GM12878 (cell line): ENCODE data around the gene CTSW. TPM values are rescaled to one million over a fixed set of nuclear protein-coding genes. Genes with fewer than 3 reads are reported as not detected.

ENCODE experiments used
- ATF7 ChIP-seq: fragments of 450-650 bp; IDR thresholded peaks from 2 replicates; pipeline ENCODE4 v1.6.1; 2016; ENCODE audit warnings: low read depth, mild to moderate bottlenecking
- BCL3 ChIP-seq: IDR thresholded peaks from 2 replicates; pipeline ENCODE4 v1.6.1; 2011; ENCODE audit warnings: borderline replicate concordance, low read depth, mild to moderate bottlenecking, moderate library complexity, low read length; ENCODE audit not compliant: insufficient read depth, poor library complexity, severe bottlenecking
- BRCA1 ChIP-seq: IDR thresholded peaks from 2 replicates; pipeline ENCODE4 v1.6.1; 2011; ENCODE audit warnings: low read depth, low read length, improper control_type of control experiment
- CBX5 ChIP-seq: sonication (generic); IDR thresholded peaks from 2 replicates; pipeline ENCODE4 v1.6.1; 2016; ENCODE audit warnings: low read depth, moderate library complexity, mild to moderate bottlenecking, inconsistent platforms
- CHD4 ChIP-seq: fragments of 200-600 bp; sonication (generic); IDR thresholded peaks from 2 replicates; pipeline ENCODE4 v1.6.1; 2016; ENCODE audit warnings: mild to moderate bottlenecking
- ETV6 ChIP-seq, 2 experiments: fragments of 450-650 bp in 1 of 2; IDR thresholded peaks in 1 of 2; conservative IDR thresholded peaks in 1 of 2; 2 replicates each; pipeline ENCODE4 v1.6.1; 2014; ENCODE audit warnings: antibody characterized with exemption in 1 of 2, borderline replicate concordance in 1 of 2, low read depth in 1 of 2, mild to moderate bottlenecking in 1 of 2, moderate library complexity in 1 of 2
- FOXM1 ChIP-seq: IDR thresholded peaks from 2 replicates; pipeline ENCODE4 v1.6.1; 2012; ENCODE audit warnings: low read depth, mild to moderate bottlenecking, inconsistent platforms, low read length, moderate library complexity
- KAT2A ChIP-seq: conservative IDR thresholded peaks from 2 replicates; pipeline ENCODE4 v1.6.1; 2011; ENCODE audit warnings: low read depth, low read length; ENCODE audit not compliant: control insufficient read depth
- NFXL1 ChIP-seq: fragments of 450-650 bp; IDR thresholded peaks from 2 replicates; pipeline ENCODE4 v1.6.1; 2017; ENCODE audit warnings: antibody characterized with exemption, mild to moderate bottlenecking, borderline replicate concordance
- NR2C1 ChIP-seq: fragments of 450-650 bp; IDR thresholded peaks from 2 replicates; pipeline ENCODE4 v1.6.1; 2017; ENCODE audit warnings: antibody characterized with exemption, mild to moderate bottlenecking, moderate library complexity
- PBX3 ChIP-seq: IDR thresholded peaks from 2 replicates; pipeline ENCODE4 v1.6.1; 2011; ENCODE audit warnings: mild to moderate bottlenecking, low read depth, low read length, moderate library complexity; ENCODE audit not compliant: insufficient replicate concordance
- PRDM15 ChIP-seq: fragments of 450-650 bp; formaldehyde crosslinking; IDR thresholded peaks from 2 replicates; pipeline ENCODE4 v1.4.0; 2020; ENCODE audit warnings: mild to moderate bottlenecking, moderate library complexity
- RB1 ChIP-seq: fragments of 450-650 bp; formaldehyde crosslinking; IDR thresholded peaks from 2 replicates; pipeline ENCODE4 v1.6.1; 2017; ENCODE audit warnings: mild to moderate bottlenecking, borderline replicate concordance
- SMC3 ChIP-seq: IDR thresholded peaks from 2 replicates; pipeline ENCODE4 v1.6.1; 2011; ENCODE audit warnings: low read length, improper control_type of control experiment, borderline replicate concordance
- SPI1 ChIP-seq: IDR thresholded peaks from 2 replicates; pipeline ENCODE4 v1.6.1; 2011; ENCODE audit warnings: low read depth, mild to moderate bottlenecking, low read length, moderate library complexity, borderline replicate concordance; ENCODE audit not compliant: insufficient read depth
- WRNIP1 ChIP-seq: IDR thresholded peaks from 2 replicates; pipeline ENCODE4 v1.6.1; 2011; ENCODE audit warnings: low read depth, low read length, improper control_type of control experiment, borderline replicate concordance
- ZBTB40 ChIP-seq: fragments of 450-650 bp; IDR thresholded peaks from 2 replicates; pipeline ENCODE4 v1.6.1; 2016; ENCODE audit warnings: mild to moderate bottlenecking, moderate library complexity, borderline replicate concordance
- ZNF24 ChIP-seq: fragments of 450-650 bp; IDR thresholded peaks from 2 replicates; pipeline ENCODE4 v1.6.1; 2017; ENCODE audit warnings: antibody characterized with exemption, mild to moderate bottlenecking
- ZNF274 ChIP-seq: IDR thresholded peaks from one replicate; pipeline ENCODE4 v1.8.0; 2011; ENCODE audit not compliant: insufficient read length, insufficient read depth
- ZNF622 ChIP-seq: fragments of 450-650 bp; IDR thresholded peaks from 2 replicates; pipeline ENCODE4 v1.6.1; 2017; ENCODE audit warnings: mild to moderate bottlenecking, inconsistent platforms
- polyA plus RNA-seq, 11 experiments: library from polyadenylated mRNA; depleted of rRNA in 4 of 11; unstranded in 6 of 11; stranded (reverse) in 5 of 11; fragments of >200 nt; fragmentation: Nextera tagmentation in 4 of 11; fragmentation: Illumina TruSeq in 1 of 11; extraction: Ambion mirVana in 4 of 11; extraction: Trizol in 1 of 11; gene quantifications; 1 replicate in 1 of 11; 2 replicates in 10 of 11; pipeline versions ENCODE4 v1.2.1 to v1.2.3, GENCODE V29; 2011 to 2016; ENCODE audit warnings: inconsistent platforms in 2 of 11, missing spikeins in 2 of 11, low read depth in 1 of 11
- total RNA-seq, 4 experiments: library from RNA; depleted of rRNA in 3 of 4; stranded (reverse); fragments of >200 nt in 3 of 4; fragmentation: Illumina TruSeq in 1 of 4; extraction: Trizol in 1 of 4; gene quantifications; 2 replicates each; pipeline versions ENCODE4 v1.2.1 to v1.2.3, GENCODE V29; 2013 to 2021

CTSW gene
- total and polyA plus RNA-seq, 10 of the 15 experiments (the other 5 are each of a cell fraction or from before 2014, with no cell fraction given) = 0.53 to 12.0 (median 1.7) TPM

- TF ChIP-seq ZBTB40 = peak; percentile 79
- no peak for TF ChIP-seq NR2C1
- TF ChIP-seq RB1 = no peak; the same call in 1 of the 2 replicates
- no peak for TF ChIP-seq PRDM15 (CRISPR knock-in tag)
- no peak for TF ChIP-seq PBX3
- no peak for TF ChIP-seq WRNIP1
- TF ChIP-seq ETV6 (conservative IDR thresholded peaks at IDR 0.05 in 1 of 2, IDR thresholded peaks at IDR 0.05 in 1 of 2; ENCODE audit: borderline replicate concordance in 1 of 2, low read depth in 1 of 2) = no peak
- TF ChIP-seq SMC3 = no peak
- TF ChIP-seq ZNF24 = no peak
- TF ChIP-seq BRCA1 = no peak
- TF ChIP-seq KAT2A = no peak
- TF ChIP-seq CBX5 = no peak
- TF ChIP-seq CHD4 = no peak
- TF ChIP-seq FOXM1 = no peak
- no peak for TF ChIP-seq NFXL1
- no peak for TF ChIP-seq ZNF274
- TF ChIP-seq ZNF622 = no peak
- TF ChIP-seq SPI1 = peak; percentile 60; the same call in 1 of the 2 replicates
- no peak for TF ChIP-seq BCL3
- TF ChIP-seq ATF7 = peak; percentile 22; the same call in 1 of the 2 replicates
Observed at GRCh38 chr11:65894034-65894591, 14.5 kb downstream of the CTSW start (continued).
